Muscle layer of duodenum (tissue), 2 donors: Measurements from ENCODE around the gene TIE1.

Experiments used
- H3K27ac ChIP-seq: one replicate; pipeline ENCODE4 v1.7.0; 2013; ENCODE audit warnings: mild to moderate bottlenecking, low read length
- H3K27me3 ChIP-seq: one replicate; pipeline ENCODE4 v1.7.0; 2013; ENCODE audit warnings: low read depth, mild to moderate bottlenecking, control low read depth, low read length
- H3K36me3 ChIP-seq, 2 donors: one replicate each; pipeline ENCODE4 v1.7.0; 2013; ENCODE audit warnings: low read length in 2 of 2, control low read depth in 1 of 2, mild to moderate bottlenecking in 1 of 2; ENCODE audit not compliant: insufficient read depth in 2 of 2, control insufficient read depth in 1 of 2
- H3K4me1 ChIP-seq, 2 donors: one replicate each; pipeline ENCODE4 v1.7.0; 2013; ENCODE audit warnings: low read length in 2 of 2, mild to moderate bottlenecking in 2 of 2, control low read depth in 1 of 2, moderate library complexity in 1 of 2; ENCODE audit not compliant: insufficient read depth in 2 of 2, control insufficient read depth in 1 of 2
- H3K4me3 ChIP-seq, 2 donors: one replicate each; pipeline ENCODE4 v1.7.0; 2013; ENCODE audit warnings: low read length in 2 of 2, low read depth in 1 of 2, mild to moderate bottlenecking in 1 of 2
- H3K9me3 ChIP-seq, 2 donors: one replicate each; pipeline ENCODE4 v1.7.0; 2013; ENCODE audit warnings: low read length in 2 of 2, control low read depth in 1 of 2, mild to moderate bottlenecking in 1 of 2; ENCODE audit not compliant: control insufficient read depth in 1 of 2
- donor health status: healthy.

TIE1 gene

DNA sequence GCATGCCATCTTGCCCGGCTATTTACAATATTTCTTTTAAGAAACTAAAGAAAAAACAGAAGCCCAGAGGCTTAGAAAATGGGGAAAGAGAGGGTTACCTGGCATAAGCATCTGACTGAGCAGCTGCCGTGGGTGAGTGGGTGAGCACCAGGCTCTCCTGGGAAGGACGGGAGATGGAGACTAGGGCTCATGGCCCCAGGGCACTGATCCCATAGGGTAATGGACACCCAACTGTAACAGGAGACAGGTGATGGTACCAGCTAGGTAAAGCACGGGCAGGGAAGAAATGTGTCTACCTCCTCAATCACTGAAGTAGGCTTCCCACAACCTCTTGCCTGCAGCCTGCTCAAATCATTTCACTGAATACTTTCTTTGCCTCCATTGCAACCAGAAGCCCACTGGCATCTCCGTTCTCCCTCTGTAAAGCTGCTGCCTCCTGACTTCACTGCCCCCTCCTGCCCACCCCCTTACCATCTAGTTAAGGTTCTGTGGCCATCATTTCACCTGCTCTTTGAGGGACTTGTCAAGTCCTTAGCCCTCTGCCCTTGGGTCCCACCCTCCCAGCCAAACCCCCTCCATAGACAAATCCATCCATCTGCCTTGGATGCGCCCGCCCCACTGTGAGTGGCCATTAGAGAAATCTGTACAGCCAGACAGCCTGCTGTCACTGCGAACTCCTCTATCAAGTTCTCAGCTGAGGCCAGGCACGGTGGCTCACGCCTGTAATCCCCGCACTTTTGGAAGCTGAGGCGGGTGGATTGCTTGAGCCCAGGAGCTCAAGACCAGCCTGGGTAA, 24.8 kb upstream of the TIE1 start:
- Histone ChIP-seq H3K9me3 (no peaks in the 10 kb centered on the region), H3K36me3 (no peaks in the 10 kb centered on the region), H3K4me3 (no peak overlapping the region), H3K27me3 (no peaks in the 10 kb centered on the region), H3K27ac (no peak overlapping the region), H3K4me1 (no peaks in the 10 kb centered on the region)

DNA sequence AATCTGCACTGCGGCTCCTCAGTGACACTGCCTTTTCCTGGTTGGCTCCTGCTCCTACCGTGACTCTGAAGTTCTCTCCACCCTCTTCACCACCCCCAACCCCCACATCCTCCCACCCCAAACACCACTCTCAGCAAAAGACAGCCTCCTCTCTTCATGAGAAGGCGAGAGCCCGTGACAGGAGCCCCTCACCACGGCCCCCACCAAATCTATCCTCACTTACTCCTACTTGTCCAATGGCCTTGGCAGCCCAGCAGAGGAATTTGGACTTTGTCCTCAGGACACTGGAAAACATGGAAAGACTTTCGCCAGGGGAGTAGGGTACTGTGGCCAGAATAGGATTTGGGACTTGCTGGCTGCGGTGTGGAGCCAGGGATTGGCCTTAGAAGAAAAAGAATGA, 24.1 kb upstream of the TIE1 start:
- no peaks in the 10 kb centered on the region for H3K4me1 ChIP-seq
- no peaks in the 10 kb centered on the region for H3K9me3 ChIP-seq
- no peaks in the 10 kb centered on the region for H3K36me3 ChIP-seq
- no peak overlapping the region for H3K4me3 ChIP-seq
- H3K27ac ChIP-seq: no peak overlapping the region
- H3K27me3 ChIP-seq: no peaks in the 10 kb centered on the region

DNA sequence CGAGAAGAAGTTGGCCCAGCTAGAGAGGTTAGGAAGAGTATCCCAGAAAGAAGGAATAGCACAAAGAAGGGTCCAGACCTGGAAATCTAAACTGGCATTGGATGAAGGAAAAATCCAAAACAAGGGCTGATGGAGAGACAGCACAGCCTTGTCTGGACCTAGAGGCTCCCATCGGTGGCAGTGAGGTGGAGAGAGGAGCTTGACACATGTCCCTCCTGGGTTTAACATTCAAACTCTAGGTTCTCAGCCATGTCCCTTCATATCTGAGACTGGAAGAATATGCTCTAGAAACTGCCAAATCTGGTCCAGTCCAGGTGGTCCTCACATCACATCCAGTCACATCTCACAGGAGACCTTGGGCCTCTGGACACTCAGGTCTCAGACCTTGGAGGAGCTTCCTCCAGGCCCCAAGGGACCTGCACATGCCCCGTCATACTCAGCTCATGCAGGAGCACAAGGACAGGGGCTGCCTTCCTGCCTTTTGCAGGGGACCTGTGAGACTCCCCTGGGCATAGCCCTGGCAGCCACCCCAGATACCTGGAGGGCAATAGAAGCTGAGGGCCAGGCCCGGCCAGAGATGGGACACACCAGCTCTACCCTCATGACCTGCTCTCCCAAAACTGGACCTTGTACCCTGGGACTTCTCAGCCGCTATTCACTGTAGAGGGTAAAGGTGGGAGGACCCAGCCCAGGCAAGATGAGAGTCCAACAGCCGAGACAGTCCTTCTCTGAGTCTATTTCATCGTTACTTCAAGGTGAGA, 23.5 kb upstream of the TIE1 start:
- Histone ChIP-seq H3K27ac (no peak overlapping the region), H3K27me3 (no peaks in the 10 kb centered on the region), H3K9me3 (no peaks in the 10 kb centered on the region), H3K36me3 (no peaks in the 10 kb centered on the region), H3K4me1 (no peaks in the 10 kb centered on the region), H3K4me3 (no peak overlapping the region)

DNA sequence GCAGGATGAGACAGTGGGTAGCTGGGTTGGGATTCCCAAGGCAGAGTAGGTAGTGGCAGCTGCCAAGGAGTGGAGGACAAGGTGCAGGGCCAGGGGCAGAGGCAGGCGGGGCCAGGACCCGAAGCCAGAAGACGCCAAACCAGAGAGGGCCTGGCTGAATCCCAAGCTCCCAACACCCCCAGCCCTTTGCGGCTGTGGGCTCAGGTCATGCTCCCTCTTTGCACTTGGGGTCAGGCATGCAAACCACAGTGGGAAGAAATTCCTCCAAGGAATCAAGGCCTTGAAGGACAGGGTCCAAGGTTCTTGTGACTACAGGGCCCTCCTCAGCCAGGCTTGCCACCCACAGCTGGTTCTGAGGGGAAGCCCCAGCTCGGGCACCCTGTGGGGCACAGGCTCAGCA, 21.6 kb upstream of the TIE1 start:
- no peak overlapping the region for H3K4me3 ChIP-seq
- no peaks in the 10 kb centered on the region for H3K36me3 ChIP-seq
- no peaks in the 10 kb centered on the region for H3K27me3 ChIP-seq
- H3K9me3 ChIP-seq: no peaks in the 10 kb centered on the region
- no peak overlapping the region for H3K27ac ChIP-seq
- H3K4me1 ChIP-seq: no peaks in the 10 kb centered on the region

DNA sequence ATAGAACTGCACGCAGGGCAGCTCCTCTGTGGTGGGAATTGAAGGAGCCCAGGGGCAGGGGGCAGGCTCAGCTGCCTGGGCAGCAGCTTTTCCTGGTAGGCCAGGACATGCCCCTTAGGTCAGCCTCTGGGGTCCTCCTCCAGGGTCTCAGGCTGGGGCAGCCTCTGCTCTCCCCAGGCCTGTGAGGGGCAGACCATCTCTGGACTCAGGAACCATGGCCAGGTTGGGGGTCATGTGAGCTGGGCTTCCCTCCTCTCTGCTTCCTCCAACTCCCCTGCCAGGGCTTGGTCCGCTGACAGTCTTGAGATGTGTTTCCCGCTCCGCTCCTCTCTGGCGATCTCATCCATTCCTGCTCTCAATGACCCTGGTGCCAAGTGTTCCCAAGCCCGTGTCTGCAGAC, 21.1 kb upstream of the TIE1 start:
- Histone ChIP-seq H3K9me3 (no peaks in the 10 kb centered on the region), H3K4me3 (no peak overlapping the region), H3K36me3 (no peaks in the 10 kb centered on the region), H3K4me1 (no peaks in the 10 kb centered on the region), H3K27ac (no peak overlapping the region), H3K27me3 (no peaks in the 10 kb centered on the region)

DNA sequence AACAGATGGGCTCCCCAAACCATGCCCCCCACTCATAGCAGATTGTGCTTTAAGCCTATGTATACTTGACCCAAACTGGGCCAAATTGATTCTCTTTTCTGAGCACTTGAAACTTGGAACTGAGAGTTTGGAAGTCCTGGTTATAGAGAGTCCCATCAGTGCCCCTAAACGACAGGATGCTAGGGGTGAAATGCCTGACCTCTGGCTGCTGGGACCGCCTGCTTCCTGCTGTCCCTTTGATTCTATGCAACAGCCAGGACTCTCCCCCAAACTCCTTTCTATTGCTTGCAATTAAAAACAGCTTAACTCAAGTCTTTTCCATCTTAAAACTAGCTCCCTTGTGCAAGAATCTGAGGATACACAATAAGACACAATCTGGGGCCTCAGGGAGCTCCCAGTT, 20.1 kb upstream of the TIE1 start:
- Histone ChIP-seq H3K4me3 (no peak overlapping the region), H3K27me3 (no peaks in the 10 kb centered on the region), H3K36me3 (no peaks in the 10 kb centered on the region)

DNA sequence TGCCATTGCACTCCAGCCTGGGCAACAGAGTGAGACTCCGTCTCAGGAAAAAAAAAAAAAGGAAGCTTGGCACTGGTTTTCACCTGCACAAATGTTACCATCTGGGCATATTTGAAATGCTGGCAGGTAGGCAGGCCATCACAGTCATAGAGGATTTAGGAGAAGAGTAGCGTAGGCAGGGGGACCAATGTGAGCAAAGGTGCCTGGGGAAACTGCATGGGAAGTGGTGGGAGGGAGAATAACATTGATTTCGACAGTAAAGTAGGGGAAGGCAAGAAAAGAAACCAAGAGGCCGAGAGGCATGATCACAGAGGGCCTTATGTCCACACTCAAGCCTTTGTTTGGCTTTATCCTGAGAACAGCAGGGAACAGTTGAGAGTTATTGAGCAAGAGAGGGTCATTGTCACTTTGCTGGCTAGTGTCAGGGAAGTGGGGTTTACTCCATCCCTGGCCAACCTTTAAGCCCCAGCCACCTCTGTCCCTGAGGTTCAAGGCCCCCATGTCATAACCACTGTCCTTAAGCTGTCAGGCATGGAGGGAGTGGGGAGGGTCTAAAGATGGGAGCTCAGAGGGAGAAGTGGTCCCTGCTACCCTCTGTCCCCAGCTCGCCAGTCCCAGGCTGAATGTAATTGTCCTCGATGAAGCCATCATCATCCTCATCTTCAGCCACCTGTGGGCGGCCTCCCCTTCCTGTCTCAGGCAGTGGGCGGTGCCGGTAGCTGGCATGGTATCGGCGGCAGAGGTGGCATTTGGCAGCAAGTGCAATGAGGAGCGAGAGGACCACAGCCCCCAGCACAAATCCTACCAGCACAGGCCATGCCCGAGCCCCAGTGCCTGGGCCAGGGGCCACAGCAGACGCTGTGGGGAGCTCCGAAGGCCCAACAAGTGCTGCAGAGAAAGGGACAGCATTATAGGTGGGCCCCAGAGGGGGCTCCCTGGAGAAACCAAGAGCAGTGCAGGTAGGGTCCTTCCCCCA, 18.3 kb upstream of the TIE1 start:
- H3K27ac ChIP-seq: no peak overlapping the region
- no peaks in the 10 kb centered on the region for H3K4me1 ChIP-seq
- H3K36me3 ChIP-seq: no peaks in the 10 kb centered on the region
- H3K27me3 ChIP-seq: no peaks in the 10 kb centered on the region
- no peaks in the 10 kb centered on the region for H3K9me3 ChIP-seq
- H3K4me3 ChIP-seq: no peak overlapping the region

More for the DNA sequence above, 20.1 kb upstream of the TIE1 start:
- H3K27ac ChIP-seq: no peak overlapping the region
- no peaks in the 10 kb centered on the region for H3K9me3 ChIP-seq
- H3K4me1 ChIP-seq: no peaks in the 10 kb centered on the region

DNA sequence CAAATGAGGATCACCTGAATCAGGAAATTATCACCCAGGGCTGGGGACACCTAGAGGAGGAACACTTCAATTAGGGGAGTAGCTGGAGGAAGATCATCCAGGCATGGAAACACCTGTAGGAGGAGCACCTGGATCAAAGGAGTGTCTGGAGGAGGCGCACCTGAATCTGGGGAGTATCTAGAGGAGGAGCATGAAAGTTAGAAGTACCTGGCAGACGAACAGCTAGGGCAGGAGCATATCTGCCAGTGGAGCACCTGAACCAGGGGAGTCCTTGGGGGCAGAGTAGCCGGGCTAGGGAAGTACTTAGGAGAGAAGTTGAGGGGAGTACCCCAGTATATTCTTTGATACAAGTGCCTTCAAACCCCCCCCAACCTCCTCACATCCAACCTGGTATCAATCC, 16.7 kb upstream of the TIE1 start:
- H3K4me1 ChIP-seq: no peaks in the 10 kb centered on the region
- H3K9me3 ChIP-seq: no peaks in the 10 kb centered on the region
- no peak overlapping the region for H3K27ac ChIP-seq
- no peaks in the 10 kb centered on the region for H3K27me3 ChIP-seq
- H3K4me3 ChIP-seq: peak overlapping the region in 1 of 2 donors; percentile 49
- no peaks in the 10 kb centered on the region for H3K36me3 ChIP-seq

DNA sequence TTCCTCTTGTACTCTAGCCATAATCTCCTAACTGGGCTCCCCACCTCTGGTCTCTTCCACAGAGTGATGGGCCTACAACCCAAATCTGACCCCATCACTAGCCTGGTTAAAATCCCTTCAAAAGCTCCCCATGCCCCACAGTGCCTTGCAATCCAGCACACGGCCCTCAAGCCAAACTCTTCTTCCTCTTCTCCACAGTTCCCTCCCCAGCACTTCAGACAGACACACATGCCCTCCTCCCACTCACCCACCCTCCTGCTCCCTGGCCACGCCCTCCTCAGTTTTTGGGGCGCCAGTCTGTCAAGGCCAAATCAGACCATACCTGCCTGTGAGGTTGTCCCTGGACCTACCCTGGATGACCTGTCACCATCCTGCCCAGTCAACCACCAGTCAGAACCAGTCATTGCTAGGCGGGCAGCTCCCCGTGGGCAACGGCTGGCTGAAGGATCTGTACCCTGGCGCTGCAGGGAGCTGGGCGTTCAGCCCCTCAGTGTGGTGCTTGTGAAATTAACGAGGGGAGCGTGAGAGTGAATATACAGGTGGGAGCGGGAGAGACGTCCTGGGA, 16.2 kb upstream of the TIE1 start:
- H3K4me1 ChIP-seq: no peaks in the 10 kb centered on the region
- no peaks in the 10 kb centered on the region for H3K27me3 ChIP-seq
- H3K36me3 ChIP-seq: no peaks in the 10 kb centered on the region
- H3K9me3 ChIP-seq: no peaks in the 10 kb centered on the region
- H3K4me3 ChIP-seq: peak overlapping the region in 1 of 2 donors; percentile 49
- H3K27ac ChIP-seq: peak overlapping the region; percentile 40

DNA sequence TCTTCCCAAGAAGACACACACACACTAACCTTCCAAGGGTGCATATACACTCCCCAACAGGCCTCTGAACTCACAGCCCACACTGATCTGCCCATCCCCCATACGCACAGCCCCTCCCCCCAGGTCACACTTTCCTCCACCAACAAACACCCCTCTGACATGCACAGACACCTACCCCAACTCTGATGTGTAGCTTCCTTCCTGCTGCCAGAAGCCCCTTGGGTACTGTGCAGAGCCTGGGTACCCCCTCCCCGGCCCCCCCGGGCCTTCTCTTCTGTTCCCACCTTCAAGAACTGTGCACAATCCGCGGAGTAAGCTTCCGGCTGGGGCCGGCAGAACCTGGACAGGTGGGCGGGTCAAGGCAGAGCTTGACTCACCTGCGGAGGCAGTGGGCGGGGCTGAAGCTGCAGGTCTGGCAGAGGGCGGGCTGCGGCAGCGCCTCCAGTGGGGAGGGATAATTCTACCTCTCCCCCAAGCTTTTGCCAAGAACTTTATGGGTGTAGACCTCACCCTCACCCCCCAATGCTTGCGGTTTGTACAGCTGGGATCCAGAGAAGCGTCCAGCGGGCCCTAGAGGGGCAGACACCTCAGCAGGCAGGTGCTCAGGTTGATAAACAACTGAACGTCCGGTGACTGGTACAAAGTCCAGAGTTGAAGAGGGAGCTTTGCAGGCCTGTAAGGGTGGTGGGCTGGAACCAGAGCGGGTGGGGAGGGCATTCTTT, 15.4 kb upstream of the TIE1 start, which contains the start of gene C1orf210:
TSS of gene C1orf210 (minus strand) at position 313 of the 722 bp plus-strand sequence. CDS start 2,311 bp downstream, outside the sequence.
- Histone ChIP-seq H3K27ac (peak within 1 kb of the TSS; percentile 40), H3K9me3 (no peaks in the 10 kb centered on the region)

More for the DNA sequence above, 15.4 kb upstream of the TIE1 start, which contains the start of gene C1orf210:
- Histone ChIP-seq H3K36me3 (no peaks in the 10 kb centered on the region), H3K27me3 (no peaks in the 10 kb centered on the region), H3K4me3 (peak within 1 kb of the TSS in 1 of 2 donors; percentile 49), H3K4me1 (no peaks in the 10 kb centered on the region)
